Mesenchymal stem cell (in vitro differentiated cells and primary cell): Measurements from ENCODE around the gene OBP2A.

Source experiments
- DNase-seq: peaks from one replicate; pipeline ENCODE4 v3.0.0-alpha.2; 2013
- H2AFZ ChIP-seq: one replicate; pipeline ENCODE4 v1.6.1; 2013; ENCODE audit warnings: low read depth, mild to moderate bottlenecking, control low read depth, inconsistent platforms, low read length, moderate library complexity
- H2AK5ac ChIP-seq: 2 replicates; pipeline ENCODE4 v1.6.1; 2013; ENCODE audit warnings: low read length, moderate library complexity, mild to moderate bottlenecking, inconsistent platforms; ENCODE audit not compliant: severe bottlenecking
- H2BK120ac ChIP-seq: one replicate; pipeline ENCODE4 v1.6.1; 2013; ENCODE audit warnings: low read depth, mild to moderate bottlenecking, inconsistent platforms, low read length, moderate library complexity
- H2BK12ac ChIP-seq, 2 experiments: one replicate each; pipeline ENCODE4 v1.6.1; 2013; ENCODE audit warnings: inconsistent platforms in 2 of 2, low read length in 2 of 2, mild to moderate bottlenecking in 2 of 2, moderate library complexity in 2 of 2, control low read depth in 1 of 2
- H2BK15ac ChIP-seq: one replicate; pipeline ENCODE4 v1.6.1; 2013; ENCODE audit warnings: mild to moderate bottlenecking, low read depth, inconsistent platforms; ENCODE audit not compliant: poor library complexity, severe bottlenecking
- H2BK5ac ChIP-seq: 2 replicates; pipeline ENCODE4 v1.6.1; 2013; ENCODE audit warnings: low read depth, mild to moderate bottlenecking, low read length, control low read depth, inconsistent platforms; ENCODE audit not compliant: poor library complexity, severe bottlenecking
- H3K14ac ChIP-seq, 2 experiments: one replicate each; pipeline ENCODE4 v1.6.1; 2013; ENCODE audit warnings: inconsistent platforms in 2 of 2, low read length in 2 of 2, control low read depth in 1 of 2, mild to moderate bottlenecking in 1 of 2, moderate library complexity in 1 of 2
- H3K18ac ChIP-seq, 2 experiments: one replicate each; pipeline ENCODE4 v1.6.1; 2013; ENCODE audit warnings: inconsistent platforms in 2 of 2, low read length in 2 of 2, control low read depth in 1 of 2, low read depth in 1 of 2, mild to moderate bottlenecking in 1 of 2
- H3K23ac ChIP-seq, 2 experiments: one replicate each; pipeline ENCODE4 v1.6.1; 2013; ENCODE audit warnings: inconsistent platforms in 2 of 2, low read length in 2 of 2, mild to moderate bottlenecking in 2 of 2, moderate library complexity in 2 of 2, control low read depth in 1 of 2
- H3K27ac ChIP-seq: 2 replicates; pipeline ENCODE4 v1.5.1; 2013; ENCODE audit warnings: mild to moderate bottlenecking, moderate library complexity, low read length, control low read depth, inconsistent platforms; ENCODE audit not compliant: poor library complexity, severe bottlenecking
- H3K27me3 ChIP-seq, 2 experiments: 2 replicates each; pipeline versions ENCODE4 v1.6.1 to v1.7.0; 2013; ENCODE audit warnings: low read length in 2 of 2, mild to moderate bottlenecking in 2 of 2, moderate library complexity in 2 of 2, control low read depth in 1 of 2, inconsistent platforms in 1 of 2; ENCODE audit not compliant: control insufficient read depth in 1 of 2, insufficient read depth in 1 of 2
- H3K36me3 ChIP-seq, 2 experiments: 2 replicates each; pipeline versions ENCODE4 v1.6.1 to v1.7.0; 2013; ENCODE audit warnings: low read length in 2 of 2, control low read depth in 1 of 2, inconsistent platforms in 1 of 2, low read depth in 1 of 2, mild to moderate bottlenecking in 1 of 2; ENCODE audit not compliant: insufficient read depth in 2 of 2, control insufficient read depth in 1 of 2
- H3K4ac ChIP-seq, 2 experiments: one replicate each; pipeline ENCODE4 v1.6.1; 2013; ENCODE audit warnings: inconsistent platforms in 2 of 2, low read length in 2 of 2, mild to moderate bottlenecking in 2 of 2, moderate library complexity in 2 of 2, control low read depth in 1 of 2, low read depth in 1 of 2
- H3K4me1 ChIP-seq: 2 replicates; pipeline ENCODE4 v1.6.1; 2013; ENCODE audit warnings: low read depth, low read length, control low read depth; ENCODE audit not compliant: control insufficient read depth, insufficient read depth
- H3K4me2 ChIP-seq: 2 replicates; pipeline ENCODE4 v1.6.1; 2013; ENCODE audit warnings: low read length, mild to moderate bottlenecking, inconsistent platforms; ENCODE audit not compliant: poor library complexity, severe bottlenecking
- H3K4me3 ChIP-seq, 2 experiments: 2 replicates each; pipeline versions ENCODE4 v1.5.1 to v1.7.0; 2013; ENCODE audit warnings: low read length in 2 of 2, mild to moderate bottlenecking in 2 of 2, control low read depth in 1 of 2, low read depth in 1 of 2; ENCODE audit not compliant: insufficient read depth in 1 of 2
- H3K79me1 ChIP-seq: replicated peaks from 2 replicates; pipeline ENCODE4 v1.6.1; 2013; ENCODE audit warnings: mild to moderate bottlenecking, control low read depth, low read length, inconsistent platforms; ENCODE audit not compliant: poor library complexity, severe bottlenecking
- H3K9ac ChIP-seq: 2 replicates; pipeline ENCODE4 v1.7.0; 2013; ENCODE audit warnings: mild to moderate bottlenecking, low read length, moderate library complexity
- H3K9me3 ChIP-seq: 2 replicates; pipeline ENCODE4 v1.7.0; 2013; ENCODE audit warnings: mild to moderate bottlenecking, low read length; ENCODE audit not compliant: control insufficient read depth
- H4K8ac ChIP-seq: one replicate; pipeline ENCODE4 v1.6.1; 2013; ENCODE audit warnings: inconsistent platforms, mild to moderate bottlenecking, low read length, moderate library complexity
- H4K91ac ChIP-seq: one replicate; pipeline ENCODE4 v1.6.1; 2013; ENCODE audit warnings: mild to moderate bottlenecking, low read length, inconsistent platforms
- WGBS: methylation state at CpG from one replicate; pipeline ENCODE4 v1.1.7; 2013; ENCODE audit warnings: mixed read lengths; 5-methylcytosine and 5-hydroxymethylcytosine counted together

The OBP2A gene

GRCh38 chr9:135519179-135519971, 26.6 kb upstream of the OBP2A start:
- 97% methylated on average over 8 of the region's 10 CpGs for WGBS
- Histone ChIP-seq H2AK5ac (no peak overlapping the region), H2AFZ (no peak overlapping the region), H3K27ac (no peak overlapping the region), H3K9ac (no peak overlapping the region), H4K91ac (no peak overlapping the region), H3K27me3 (peaks cover 8 to 65% of the 10 kb centered on the region in 2 experiments), H3K4me2 (no peak overlapping the region), H3K79me1 (no peaks in the 10 kb centered on the region), H3K9me3 (no peaks in the 10 kb centered on the region), H2BK5ac (no peak overlapping the region), H3K14ac (peak overlapping the region in 1 of 2 experiments; percentile 98), H3K23ac (no peak overlapping the region), H3K4ac (no peak overlapping the region), H2BK12ac (no peak overlapping the region), H4K8ac (no peak overlapping the region), H3K4me1 (peaks cover 6% of the 10 kb centered on the region), H3K36me3 (no peaks in the 10 kb centered on the region), H2BK120ac (no peak overlapping the region), H2BK15ac (no peak overlapping the region), H3K4me3 (no peak overlapping the region), H3K18ac (peak overlapping the region in 1 of 2 experiments; percentile 21)
- DNase-seq: no peak

GRCh38 chr9:135520916-135521607, 24.9 kb upstream of the OBP2A start, which contains the start of gene LCN1:
TSS of gene LCN1 (plus strand) at chr9:135521440. CDS start at chr9:135521498, 58 bp downstream.
- Histone ChIP-seq H3K27ac (no peak within 1 kb of the TSS), H3K4me3 (no peak within 1 kb of the TSS), H4K91ac (no peak within 1 kb of the TSS), H3K27me3 (peaks cover 12 to 69% of the 10 kb centered on the region in 2 experiments), H3K4me1 (peaks cover 9% of the 10 kb centered on the region), H2BK12ac (no peak within 1 kb of the TSS), H2BK120ac (no peak within 1 kb of the TSS), H2BK15ac (no peak within 1 kb of the TSS), H3K36me3 (no peaks in the 10 kb centered on the region), H2BK5ac (no peak within 1 kb of the TSS), H3K18ac (no peak within 1 kb of the TSS), H3K14ac (no peak within 1 kb of the TSS), H3K4ac (no peak within 1 kb of the TSS), H3K23ac (peak within 1 kb of the TSS in 1 of 2 experiments; percentile 29), H3K9me3 (no peaks in the 10 kb centered on the region), H2AK5ac (no peak within 1 kb of the TSS), H3K79me1 (no peaks in the 10 kb centered on the region), H3K4me2 (no peak within 1 kb of the TSS), H4K8ac (no peak within 1 kb of the TSS), H3K9ac (no peak within 1 kb of the TSS), H2AFZ (no peak within 1 kb of the TSS)
- WGBS: 93% methylated on average over 17 of the region's 18 CpGs
- DNase-seq: no peak

DNA sequence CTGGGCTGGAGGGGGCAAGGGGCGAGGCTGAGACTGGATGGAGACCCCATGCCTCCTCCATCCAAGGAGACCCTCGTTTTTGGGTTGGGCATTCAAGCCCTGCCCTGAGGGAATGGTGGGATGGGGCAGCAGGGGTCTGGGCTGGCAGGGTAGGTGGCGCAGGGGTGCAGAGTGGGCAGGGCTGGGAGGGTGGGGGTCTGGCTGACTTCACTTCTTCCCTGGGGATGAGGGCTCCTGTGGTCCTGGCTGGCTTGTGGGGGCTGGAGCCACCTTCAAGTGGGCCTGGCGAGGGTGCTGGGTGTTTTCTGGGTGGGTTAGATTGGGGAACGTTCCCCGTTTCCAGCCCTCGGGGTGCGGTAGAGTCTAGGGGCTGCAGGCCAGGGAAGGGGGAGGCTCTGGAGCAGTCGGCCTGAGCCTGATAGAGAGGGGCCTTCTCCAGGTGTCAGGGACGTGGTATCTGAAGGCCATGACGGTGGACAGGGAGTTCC, 24.3 kb upstream of the OBP2A start:
- Histone ChIP-seq H3K14ac (no peak overlapping the region), H3K9me3 (no peaks in the 10 kb centered on the region), H3K4ac (no peak overlapping the region), H2BK15ac (no peak overlapping the region), H3K23ac (no peak overlapping the region), H4K8ac (no peak overlapping the region), H2BK12ac (no peak overlapping the region), H3K36me3 (no peaks in the 10 kb centered on the region), H4K91ac (no peak overlapping the region), H3K4me2 (no peak overlapping the region), H3K79me1 (no peaks in the 10 kb centered on the region), H2BK120ac (no peak overlapping the region), H2BK5ac (no peak overlapping the region), H3K27me3 (peaks cover 12 to 65% of the 10 kb centered on the region in 2 experiments), H3K4me3 (no peak overlapping the region), H3K4me1 (peaks cover 10% of the 10 kb centered on the region), H3K27ac (no peak overlapping the region), H3K9ac (no peak overlapping the region), H3K18ac (no peak overlapping the region), H2AFZ (no peak overlapping the region), H2AK5ac (no peak overlapping the region)
- WGBS: 90% methylated on average over 4 of the region's 11 CpGs
- DNase-seq: no peak
